Right atrium auricular region (tissue), 2 donors: Measurements from ENCODE around the gene MYCL. TPM values are rescaled to one million over a fixed set of nuclear protein-coding genes. Genes with fewer than 3 reads are reported as not detected.
A peak's percentile ranks its signal among the peaks of the same experiment; 100 is the strongest.

Experiments
- DNase-seq: peaks from one replicate; pipeline ENCODE4 v3.0.0-alpha.2; 2019; ENCODE audit warnings: low spot score
- H3K27ac ChIP-seq, 2 donors: fragments of 200-600 bp; sonication (generic); 1 replicate in 1 of 2; 2 replicates in 1 of 2; pipeline ENCODE4 v1.5.1; 2016 to 2019
- H3K27me3 ChIP-seq, 2 donors: fragments of 200-600 bp; sonication (generic); one replicate each; pipeline versions ENCODE4 v1.5.1 to v1.6.0; 2017 to 2019
- H3K36me3 ChIP-seq: fragments of 200-600 bp; sonication (generic); one replicate; pipeline ENCODE4 v1.5.1; 2016
- H3K4me1 ChIP-seq, 2 donors: fragments of 200-600 bp; sonication (generic); one replicate each; pipeline versions ENCODE4 v1.5.1 to v1.6.0; 2017 to 2019
- H3K4me3 ChIP-seq, 2 donors: fragments of 200-600 bp; sonication (generic); 1 replicate in 1 of 2; 2 replicates in 1 of 2; pipeline ENCODE4 v1.5.1; 2017 to 2019; ENCODE audit warnings: mild to moderate bottlenecking in 1 of 2, moderate library complexity in 1 of 2
- H3K9me3 ChIP-seq, 2 donors: fragments of 200-600 bp; sonication (generic); one replicate each; pipeline ENCODE4 v1.5.1; 2019
- CTCF ChIP-seq, 2 donors: fragments of 200-600 bp; sonication (generic); IDR thresholded peaks; one replicate each; pipeline ENCODE4 v1.5.1; 2019; ENCODE audit warnings: antibody characterized with exemption in 2 of 2
- total RNA-seq, 2 donors: library from RNA; depleted of rRNA; stranded (reverse); fragments of >200 nt; gene quantifications; one replicate each; pipeline ENCODE4 v1.1.0, GENCODE V29; 2016

The MYCL gene
- 1 to 10 TPM in 1 of 2 donors, under 1 TPM in 1; 0.70 to 1.3 TPM for total RNA-seq

- Histone ChIP-seq H3K4me3 (peak within 1 kb of the TSS; percentile 43 to 65), H3K4me1 (peaks cover 0 to 18% of the 10 kb centered on the region in 2 donors), H3K27me3 (peaks cover 0 to 11% of the 10 kb centered on the region in 2 donors), H3K36me3 (no peaks in the 10 kb centered on the region), H3K27ac (peak within 1 kb of the TSS; percentile 18 to 33), H3K9me3 (no peaks in the 10 kb centered on the region)
- peak; percentile 63 to 84 for TF ChIP-seq CTCF (IDR thresholded peaks at IDR 0.05)
- DNase-seq: no peak
Measured at GRCh38 chr1:39901714-39902459, at the start of gene MYCL. Gene MYCL, minus strand, starts transcription at chr1:39901917. Its CDS starts 483 bp downstream, at chr1:39901434.

- Histone ChIP-seq H3K4me3 (no peak overlapping the region), H3K36me3 (no peaks in the 10 kb centered on the region), H3K27ac (no peak overlapping the region), H3K9me3 (no peaks in the 10 kb centered on the region), H3K27me3 (no peaks in the 10 kb centered on the region), H3K4me1 (peaks cover 0 to 10% of the 10 kb centered on the region in 2 donors)
- TF ChIP-seq CTCF (IDR thresholded peaks at IDR 0.05): no peak
- DNase-seq: no peak
Measured at GRCh38 chr1:39949891-39950290, 48.2 kb upstream of the MYCL start.

GRCh38 chr1:39947260-39947659 is 45.5 kb upstream of the MYCL start:
- DNase-seq: no peak
- H3K9me3 ChIP-seq: no peaks in the 10 kb centered on the region
- H3K27ac ChIP-seq: no peak overlapping the region
- no peaks in the 10 kb centered on the region for H3K27me3 ChIP-seq
- TF ChIP-seq CTCF (IDR thresholded peaks at IDR 0.05): no peak
- H3K4me3 ChIP-seq: no peak overlapping the region
- H3K4me1 ChIP-seq: no peaks in the 10 kb centered on the region
- no peaks in the 10 kb centered on the region for H3K36me3 ChIP-seq

GRCh38 chr1:39946216-39946615 is 44.5 kb upstream of the MYCL start:
- no peaks in the 10 kb centered on the region for H3K27me3 ChIP-seq
- H3K4me3 ChIP-seq: no peak overlapping the region
- no peak for DNase-seq
- H3K4me1 ChIP-seq: no peaks in the 10 kb centered on the region
- no peaks in the 10 kb centered on the region for H3K9me3 ChIP-seq
- TF ChIP-seq CTCF (IDR thresholded peaks at IDR 0.05): no peak
- H3K27ac ChIP-seq: no peak overlapping the region
- no peaks in the 10 kb centered on the region for H3K36me3 ChIP-seq

- no peak for TF ChIP-seq CTCF (IDR thresholded peaks at IDR 0.05)
- Histone ChIP-seq H3K9me3 (no peaks in the 10 kb centered on the region), H3K4me3 (no peak overlapping the region), H3K27ac (no peak overlapping the region), H3K27me3 (no peaks in the 10 kb centered on the region), H3K4me1 (no peaks in the 10 kb centered on the region), H3K36me3 (no peaks in the 10 kb centered on the region)
- DNase-seq: no peak
Measured at GRCh38 chr1:39944410-39945112, 42.8 kb upstream of the MYCL start.
